AG10803 (cell line): ENCODE results near the gene PPARA.

Source experiments
- DNase-seq: peaks from one replicate; pipeline ENCODE4 v3.0.0; 2010; ENCODE audit warnings: low read depth
- H3K4me3 ChIP-seq: 2 replicates; pipeline ENCODE4 v1.5.1; 2011; ENCODE audit warnings: mild to moderate bottlenecking, low read length, control low read depth
- TF ChIP-seq, protein P1 (sequence below): conservative IDR thresholded peaks from 2 replicates; pipeline ENCODE4 v1.5.1; 2011; ENCODE audit warnings: mild to moderate bottlenecking, low read length, control low read depth, inconsistent platforms

PPARA gene

DNA sequence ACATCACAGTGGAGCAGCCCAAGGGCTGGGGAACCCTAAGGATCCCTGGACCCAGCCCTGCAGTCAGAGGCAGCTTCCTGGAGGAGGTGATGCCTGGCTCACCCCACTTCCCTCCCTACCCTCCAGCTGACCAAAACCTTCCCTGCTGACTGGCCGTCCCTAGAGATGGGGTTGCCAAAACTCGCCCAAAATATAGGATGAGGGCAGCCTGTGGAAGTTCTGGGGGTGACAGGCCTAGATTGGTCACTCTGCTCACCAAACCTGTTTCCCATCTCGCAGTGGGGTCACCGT is 35.0 kb upstream of the PPARA start:
- TF ChIP-seq, protein P1, sequence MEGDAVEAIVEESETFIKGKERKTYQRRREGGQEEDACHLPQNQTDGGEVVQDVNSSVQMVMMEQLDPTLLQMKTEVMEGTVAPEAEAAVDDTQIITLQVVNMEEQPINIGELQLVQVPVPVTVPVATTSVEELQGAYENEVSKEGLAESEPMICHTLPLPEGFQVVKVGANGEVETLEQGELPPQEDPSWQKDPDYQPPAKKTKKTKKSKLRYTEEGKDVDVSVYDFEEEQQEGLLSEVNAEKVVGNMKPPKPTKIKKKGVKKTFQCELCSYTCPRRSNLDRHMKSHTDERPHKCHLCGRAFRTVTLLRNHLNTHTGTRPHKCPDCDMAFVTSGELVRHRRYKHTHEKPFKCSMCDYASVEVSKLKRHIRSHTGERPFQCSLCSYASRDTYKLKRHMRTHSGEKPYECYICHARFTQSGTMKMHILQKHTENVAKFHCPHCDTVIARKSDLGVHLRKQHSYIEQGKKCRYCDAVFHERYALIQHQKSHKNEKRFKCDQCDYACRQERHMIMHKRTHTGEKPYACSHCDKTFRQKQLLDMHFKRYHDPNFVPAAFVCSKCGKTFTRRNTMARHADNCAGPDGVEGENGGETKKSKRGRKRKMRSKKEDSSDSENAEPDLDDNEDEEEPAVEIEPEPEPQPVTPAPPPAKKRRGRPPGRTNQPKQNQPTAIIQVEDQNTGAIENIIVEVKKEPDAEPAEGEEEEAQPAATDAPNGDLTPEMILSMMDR: no peak
- DNase-seq: no peak
- no peak overlapping the region for H3K4me3 ChIP-seq

GRCh38 chr22:46115755-46116490 is 34.4 kb upstream of the PPARA start:
- DNase-seq: no peak
- TF ChIP-seq, protein P1: no peak
- no peak overlapping the region for H3K4me3 ChIP-seq

DNA sequence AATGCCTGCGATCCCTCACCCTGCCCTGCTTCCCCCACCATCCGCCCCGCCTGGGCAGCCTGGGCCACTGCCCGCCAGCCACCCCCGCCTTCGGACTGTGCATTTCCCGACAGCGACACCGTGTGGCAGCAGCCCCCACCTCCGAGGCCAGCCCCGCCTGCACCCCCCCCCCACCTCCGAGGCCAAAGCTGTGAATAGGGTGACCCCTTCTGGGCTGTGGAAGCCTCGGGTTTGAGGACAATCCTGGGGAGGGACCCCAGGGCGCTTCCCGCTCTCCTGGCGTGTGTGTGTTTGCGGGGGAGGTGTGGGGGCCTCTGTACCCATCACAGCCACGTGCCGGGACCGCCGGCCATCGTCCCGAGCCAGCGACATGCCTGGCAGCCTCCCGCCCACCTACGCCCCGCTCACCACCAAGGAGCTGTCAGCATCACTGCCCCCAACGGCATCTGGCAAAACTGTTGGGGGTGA is 33.8 kb upstream of the PPARA start:
- no peak overlapping the region for H3K4me3 ChIP-seq
- TF ChIP-seq, protein P1: peak; percentile 57
- DNase-seq: peak; percentile 83

- no peak for DNase-seq
- H3K4me3 ChIP-seq: no peak overlapping the region
- TF ChIP-seq, protein P1: no peak
Measured at GRCh38 chr22:46117206-46118199, 32.8 kb upstream of the PPARA start.

- no peak for DNase-seq
- TF ChIP-seq, protein P1: no peak
- no peak overlapping the region for H3K4me3 ChIP-seq
Measured at GRCh38 chr22:46119093-46119728, 31.1 kb upstream of the PPARA start.

- no peak overlapping the region for H3K4me3 ChIP-seq
- TF ChIP-seq, protein P1: peak; percentile 19; the same call in 1 of the 2 replicates
- DNase-seq: peak; percentile 94
Measured at GRCh38 chr22:46119729-46120419, 30.5 kb upstream of the PPARA start.
